ENCODE measurements around the gene CD1D.
"Not testable (repeated sequence)": the region's sequence is repeated elsewhere in the genome, so short reads cannot be mapped to it uniquely, and the experiment has no call there.

Gene CD1D

DNA sequence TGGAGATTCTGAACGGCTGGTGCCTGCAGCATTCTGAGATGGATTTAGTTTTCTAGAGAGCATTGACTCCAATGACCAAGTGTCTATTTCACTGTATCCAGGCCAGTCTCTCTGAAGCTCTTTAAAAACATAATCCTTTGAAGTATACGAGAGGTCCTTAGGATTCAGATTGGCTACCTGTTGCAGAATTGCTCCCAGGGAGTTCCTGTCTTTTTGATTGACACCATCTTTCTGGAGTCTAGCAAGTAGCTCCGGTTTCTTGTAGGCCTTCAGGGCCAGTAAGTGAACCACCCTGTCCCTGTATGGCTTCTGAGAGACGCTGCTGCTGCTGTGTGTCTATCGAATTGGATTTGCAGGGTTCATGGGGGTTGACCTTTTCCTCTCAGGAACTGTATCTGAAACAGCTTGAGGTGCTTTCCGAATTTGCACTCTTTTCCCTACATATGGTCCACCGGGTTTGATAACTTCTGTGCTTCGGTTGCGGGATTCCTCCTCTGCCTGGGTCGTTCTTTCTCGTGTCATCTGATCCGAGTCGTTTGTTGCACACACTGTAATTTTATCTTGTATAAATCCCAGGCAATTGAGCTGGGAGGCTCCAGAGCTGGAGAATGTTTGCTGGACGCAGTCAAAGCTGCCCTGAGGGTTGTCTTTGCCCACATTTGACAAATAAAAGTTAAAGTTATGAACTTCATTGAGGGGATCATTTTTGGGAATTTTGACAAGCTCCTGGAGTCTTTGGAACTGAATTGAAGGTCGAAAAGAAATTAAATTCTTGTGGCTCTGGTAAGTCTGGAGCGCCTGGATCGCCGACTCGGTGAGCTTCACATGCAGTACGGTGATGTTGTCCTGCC, 3.6 kb upstream of the CD1D start:
- not testable (repeated sequence) for DNase-seq

DNA sequence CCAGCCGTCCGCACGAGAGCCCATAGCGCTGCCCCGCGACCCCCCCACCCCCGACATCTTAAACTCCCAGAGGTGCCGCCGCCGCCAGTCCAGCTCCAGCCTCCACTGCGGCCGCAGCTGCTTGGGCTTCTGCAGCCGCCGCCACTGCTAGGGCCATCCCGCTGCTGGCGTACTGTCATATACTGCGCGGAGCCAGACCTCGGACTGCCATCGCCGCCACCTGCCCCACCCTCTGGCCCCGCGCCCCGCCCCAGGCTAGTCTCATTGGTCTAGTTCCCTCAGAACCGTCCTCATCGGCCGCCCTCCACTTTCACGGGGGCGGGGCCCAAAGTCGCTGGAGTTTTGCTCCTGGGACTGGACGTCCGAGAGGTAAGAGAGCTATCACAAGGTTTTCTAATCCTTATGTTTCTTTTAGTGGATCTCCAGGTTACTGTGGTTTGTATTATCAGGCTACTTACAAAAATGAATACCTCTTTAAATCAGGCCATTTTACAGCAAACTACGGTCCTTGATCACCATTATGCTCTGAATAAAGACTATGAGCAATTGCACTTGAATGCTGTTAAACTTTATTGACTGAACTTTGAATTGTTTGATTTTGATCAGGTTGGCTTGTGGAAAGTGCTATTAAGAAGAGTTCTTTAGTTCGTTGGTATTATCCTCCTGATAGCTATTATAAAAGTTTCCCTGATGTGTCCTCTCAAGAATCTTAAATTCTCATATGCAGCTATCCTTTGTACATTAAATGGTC, 2.8 kb upstream of the CD1D start:
- no peak for DNase-seq

DNA sequence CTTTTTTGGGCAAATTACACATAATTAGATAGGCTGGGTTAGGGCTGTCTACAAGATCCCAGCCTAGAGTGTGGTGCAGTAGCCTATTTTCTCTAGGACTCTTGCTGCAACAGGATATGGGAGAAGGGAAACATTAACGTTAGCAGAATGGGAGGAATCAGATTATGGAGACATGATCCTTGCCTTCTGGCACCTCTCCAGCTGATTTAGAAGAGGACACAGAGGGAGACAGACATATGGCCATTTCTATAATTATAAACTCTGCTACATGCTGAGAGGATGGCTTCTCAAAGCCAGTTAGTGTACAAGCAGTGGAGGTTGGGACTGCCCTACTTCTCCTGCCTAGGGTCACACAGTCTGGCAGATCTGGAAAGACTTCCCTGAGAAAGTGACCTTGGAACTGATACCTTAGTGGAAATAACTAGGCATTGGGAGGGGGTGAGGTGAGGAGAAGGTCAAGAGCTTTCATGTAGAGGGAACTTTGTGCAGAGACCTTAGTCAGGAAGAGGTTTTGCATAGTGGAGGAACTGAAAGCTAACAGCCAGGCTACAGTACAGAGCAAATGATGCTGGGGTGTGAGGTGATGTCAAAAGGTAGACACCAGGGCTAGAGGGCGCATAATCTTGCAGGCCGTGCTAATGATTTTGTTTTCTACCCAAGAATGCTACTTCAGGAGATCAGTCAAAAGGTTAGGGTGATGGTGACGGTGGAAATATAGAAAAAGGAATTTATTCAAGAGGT, 1.2 kb upstream of the CD1D start:
- DNase-seq: no peak

DNA sequence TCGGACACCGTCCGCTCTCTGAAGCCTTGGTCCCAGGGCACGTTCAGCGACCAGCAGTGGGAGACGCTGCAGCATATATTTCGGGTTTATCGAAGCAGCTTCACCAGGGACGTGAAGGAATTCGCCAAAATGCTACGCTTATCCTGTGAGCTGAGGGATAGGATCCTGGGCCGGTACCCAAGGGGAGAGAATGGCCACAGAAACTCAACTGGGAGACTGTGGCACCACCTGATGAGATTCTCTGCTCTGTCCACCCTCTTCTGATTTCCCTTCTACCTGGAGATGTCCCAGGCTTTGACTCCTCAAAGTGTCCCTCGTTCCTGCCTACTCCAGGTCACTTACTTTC, 855 bp downstream of the CD1D start:
- DNase-seq: no peak

DNA sequence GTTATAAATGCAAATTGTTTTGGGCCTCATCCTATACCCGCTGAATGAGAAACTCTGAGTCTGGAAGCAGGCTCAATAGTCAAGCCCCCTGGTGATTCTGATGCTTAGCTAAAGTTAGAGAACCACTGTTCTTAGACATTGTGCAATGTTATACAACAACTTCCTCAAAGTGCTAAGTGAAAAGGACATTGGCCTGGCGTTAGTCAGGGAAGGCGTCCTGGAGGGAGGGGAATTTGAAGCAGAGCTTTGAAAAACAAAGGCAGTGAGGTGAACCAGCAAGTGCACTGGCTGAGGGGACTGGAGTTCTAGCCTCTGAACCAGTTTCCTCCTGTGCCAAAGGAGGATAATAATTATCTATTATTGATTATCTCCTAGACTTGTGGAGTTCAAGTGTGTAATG, 5.1 kb downstream of the CD1D start:
- DNase-seq: no peak

DNA sequence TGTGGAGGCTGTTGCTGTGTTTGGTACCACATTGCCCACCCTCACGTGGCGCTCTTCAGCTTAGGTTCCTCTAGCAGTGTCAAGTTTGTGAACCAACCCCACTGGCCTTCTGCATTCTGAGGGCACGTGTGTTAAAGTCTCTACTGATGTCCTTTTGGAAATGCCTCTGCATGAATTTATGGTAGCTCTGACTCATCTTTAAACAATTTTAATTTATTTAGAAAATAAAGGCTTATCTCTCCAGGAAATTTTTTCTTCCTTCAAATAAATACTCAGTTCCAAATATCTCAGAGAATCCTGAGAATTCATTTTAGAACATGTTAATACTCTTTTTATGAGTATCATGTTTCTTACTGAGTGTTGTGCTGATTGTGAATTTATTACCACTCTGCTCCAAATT, 5.5 kb downstream of the CD1D start:
- no peak for DNase-seq

DNA sequence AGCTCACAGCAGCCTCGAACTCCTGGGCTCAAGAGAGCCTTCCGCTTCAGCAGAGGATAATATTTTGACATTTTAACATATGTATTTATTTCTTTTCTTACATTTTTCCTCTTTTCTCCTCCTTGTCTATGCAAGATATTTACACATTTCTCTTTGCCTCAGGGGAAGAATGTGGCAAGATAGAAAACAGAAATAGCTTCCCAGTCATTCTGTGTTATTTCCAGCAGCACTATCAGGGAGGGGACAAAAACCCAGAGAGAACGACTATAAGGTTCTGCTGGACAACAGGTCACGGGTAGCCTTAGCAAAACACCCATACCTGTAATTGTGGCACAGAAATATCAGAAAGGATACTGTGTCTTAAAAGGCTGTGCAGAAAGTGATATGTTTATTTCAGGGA, 7.9 kb downstream of the CD1D start:
- DNase-seq: no peak

DNA sequence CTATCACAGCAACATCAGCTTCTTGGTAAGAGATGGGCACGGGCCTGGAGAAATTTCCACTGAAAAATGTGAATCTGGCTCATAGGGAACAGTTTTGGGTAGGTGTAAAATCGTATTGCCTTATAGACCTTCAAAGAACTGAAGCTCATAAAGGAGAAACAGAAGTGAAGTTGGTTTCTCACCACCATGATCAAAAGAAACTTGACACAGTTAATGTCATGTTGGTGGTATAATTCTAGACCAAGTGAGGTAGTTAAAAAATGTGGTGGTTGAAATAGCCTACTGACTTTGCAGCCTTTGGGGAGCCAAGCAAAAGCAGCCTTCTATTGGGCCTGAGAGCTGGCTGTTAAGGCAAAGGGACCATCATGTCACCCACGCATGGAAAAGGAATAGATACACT, 8.9 kb downstream of the CD1D start:
- DNase-seq: no peak

DNA sequence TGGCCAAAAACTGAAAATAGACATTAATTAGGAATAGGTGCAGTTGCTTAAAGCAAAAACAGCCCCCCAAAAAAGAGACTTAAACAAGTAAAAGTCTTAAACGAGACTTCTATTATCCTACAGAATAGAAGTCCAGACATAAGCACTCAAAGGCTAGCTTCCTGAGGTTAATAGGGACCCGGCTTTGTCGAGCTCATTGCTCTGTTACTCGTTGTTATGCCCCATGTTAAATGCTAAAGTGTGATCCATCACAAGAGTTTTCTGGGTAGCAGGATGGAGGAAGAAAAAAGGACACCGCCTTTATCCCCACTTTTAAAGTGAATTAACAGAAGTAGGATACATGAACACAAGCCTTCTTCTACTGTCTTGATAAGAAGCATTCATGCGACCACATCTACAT, 10.6 kb downstream of the CD1D start:
- DNase-seq: no peak

DNA sequence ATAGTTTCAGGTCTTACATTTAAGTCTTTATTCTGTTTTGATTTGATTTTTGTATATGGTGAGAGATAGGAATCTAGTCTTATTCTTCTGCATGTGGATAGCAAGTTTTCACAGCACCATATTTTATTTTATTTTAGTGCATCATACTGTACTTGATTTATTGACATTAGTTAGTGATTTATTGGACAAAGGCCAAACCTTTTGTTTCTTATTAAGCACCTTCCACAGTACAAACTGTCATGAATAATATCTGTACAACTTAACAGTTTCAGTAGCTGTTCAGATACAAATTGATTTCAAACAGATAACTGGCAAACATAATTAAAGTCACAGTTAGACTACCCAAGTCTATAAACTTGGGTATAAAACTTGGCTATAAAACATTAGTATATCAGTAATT, 15.8 kb downstream of the CD1D start:
- DNase-seq: no peak

DNA sequence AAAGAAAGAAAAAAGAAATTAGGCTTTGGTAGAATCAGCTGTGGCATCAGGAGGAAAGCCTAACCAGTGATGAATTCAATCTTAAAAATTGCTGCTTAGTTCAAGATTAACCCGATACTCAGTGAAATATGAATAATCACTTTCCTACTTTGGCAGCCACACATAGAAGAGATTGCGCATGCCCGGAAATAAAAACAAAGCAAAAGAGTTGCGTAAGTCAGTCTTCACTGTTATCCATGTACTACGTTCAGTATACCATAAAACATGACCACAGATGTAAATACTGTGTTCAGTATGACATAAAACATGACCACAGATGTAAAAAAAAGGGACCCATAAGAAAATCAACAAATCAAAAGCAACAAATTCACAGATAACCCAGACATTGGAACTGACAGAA, 19.2 kb downstream of the CD1D start:
- no peak for DNase-seq

DNA sequence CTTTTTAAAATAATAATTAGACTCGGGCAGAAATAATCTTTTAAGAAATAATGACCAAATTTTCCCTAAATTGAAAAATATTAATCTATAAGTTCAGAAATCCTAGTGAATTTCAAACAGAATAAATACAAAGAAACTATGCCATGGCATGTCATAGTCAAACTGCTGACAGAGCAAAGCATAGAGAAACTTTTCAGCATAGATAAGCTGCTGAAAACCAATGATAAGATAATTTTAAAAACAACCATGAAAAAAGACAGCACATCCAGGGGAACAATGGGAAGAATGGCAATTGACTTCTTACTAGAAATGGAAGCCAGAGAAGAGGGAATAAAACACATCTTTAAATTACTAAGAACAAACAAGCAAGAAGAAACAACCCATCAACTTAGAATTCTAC, 19.8 kb downstream of the CD1D start:
- DNase-seq: no peak

DNA sequence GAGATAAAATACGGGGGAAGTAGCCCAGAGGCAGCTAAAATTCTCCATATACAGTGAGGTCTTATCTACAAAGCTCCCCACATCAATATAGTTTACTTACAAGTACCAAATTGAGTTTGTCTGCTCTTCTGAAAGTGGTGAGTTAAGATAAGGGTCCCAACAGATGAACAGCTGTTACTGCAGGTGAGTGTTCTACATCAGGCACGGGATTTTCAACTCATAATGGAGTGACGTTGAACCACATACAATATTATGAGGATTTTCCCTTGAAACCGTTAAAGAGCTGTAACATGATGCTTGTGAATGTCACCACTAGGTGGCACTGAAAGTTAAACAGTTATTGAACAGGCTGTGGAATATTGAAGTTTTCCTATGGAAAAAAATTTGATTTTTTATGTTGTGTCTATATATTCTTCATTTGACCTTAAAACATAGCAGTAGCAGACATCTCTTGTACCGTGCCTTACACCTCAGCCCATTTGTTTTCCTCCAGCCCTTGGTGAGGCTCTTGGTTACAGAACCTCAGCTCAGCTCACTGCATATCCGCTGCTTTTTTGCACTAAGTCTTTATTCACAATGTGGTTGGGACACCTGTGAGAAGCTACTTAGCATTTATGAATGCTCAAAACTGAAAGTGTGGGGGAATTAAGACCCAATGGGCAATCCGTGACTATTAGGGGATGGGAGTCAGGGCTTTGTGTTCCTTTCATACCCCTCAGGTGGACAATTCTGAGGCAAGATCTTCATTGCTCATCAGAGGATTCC, 23.2 kb downstream of the CD1D start:
- peak; percentile 51 for DNase-seq

DNA sequence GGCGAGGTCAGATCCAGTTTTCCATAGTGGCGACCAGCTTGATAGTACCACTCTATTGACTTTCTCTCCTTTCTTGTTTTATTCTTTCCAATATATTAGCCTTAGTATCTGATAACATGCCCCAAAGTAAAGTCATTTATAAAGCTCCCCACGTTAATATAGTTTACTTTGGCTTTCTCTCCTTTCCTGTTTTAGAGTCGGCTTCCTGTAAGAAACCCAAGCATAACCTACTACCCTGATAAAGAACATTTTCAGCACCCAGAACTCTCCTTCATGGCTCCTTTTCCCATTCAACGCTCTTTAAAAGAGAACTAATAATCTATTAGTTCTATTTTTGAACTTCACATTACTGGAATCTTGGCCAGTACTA, 23.7 kb downstream of the CD1D start:
- DNase-seq: no peak

DNA sequence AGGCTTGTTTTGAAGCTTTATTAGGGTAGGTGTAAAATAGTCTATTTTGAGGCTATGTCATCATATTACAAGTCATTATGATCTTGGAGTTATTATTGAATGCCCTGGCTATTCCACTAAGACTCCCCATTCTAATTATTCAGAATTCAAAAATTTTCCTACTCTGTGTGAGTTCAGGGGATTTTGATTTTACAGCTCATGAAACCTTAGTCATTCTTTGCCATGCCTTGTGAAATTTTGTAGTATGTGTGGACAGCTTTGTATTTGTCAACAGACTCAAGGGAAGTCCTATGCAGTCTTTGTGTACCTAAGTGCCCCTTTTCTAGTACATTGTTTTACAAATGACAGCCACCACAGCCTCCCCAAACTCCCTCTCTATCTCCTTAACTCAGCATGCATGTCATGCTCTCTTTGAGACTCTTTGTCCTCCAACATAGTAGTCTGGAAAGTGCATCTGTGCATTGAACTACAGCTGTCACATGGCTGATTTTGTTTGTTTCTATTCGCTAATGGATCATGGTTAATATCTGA, 28.0 kb downstream of the CD1D start:
- DNase-seq: no peak

DNA sequence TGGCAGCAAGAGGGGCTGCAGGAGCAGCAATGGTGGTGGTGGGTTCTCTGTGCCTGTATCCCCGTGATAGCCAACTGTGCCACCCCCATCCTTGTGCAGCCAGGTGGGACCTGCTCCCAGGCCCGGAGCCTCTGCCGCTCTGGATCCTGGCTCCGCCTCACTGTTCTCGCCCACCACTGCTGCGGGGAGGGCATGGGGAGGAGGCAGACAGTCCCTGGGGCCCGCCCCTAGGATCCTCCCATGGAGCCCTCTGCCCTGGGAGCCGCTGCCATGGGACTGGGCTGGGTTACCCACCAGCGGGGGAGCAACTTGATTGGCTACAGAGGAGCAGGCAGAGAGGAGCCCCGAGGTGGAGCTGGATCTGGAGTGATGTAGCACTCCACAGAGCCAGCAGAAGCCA, 31.6 kb downstream of the CD1D start:
- no peak for DNase-seq

DNA sequence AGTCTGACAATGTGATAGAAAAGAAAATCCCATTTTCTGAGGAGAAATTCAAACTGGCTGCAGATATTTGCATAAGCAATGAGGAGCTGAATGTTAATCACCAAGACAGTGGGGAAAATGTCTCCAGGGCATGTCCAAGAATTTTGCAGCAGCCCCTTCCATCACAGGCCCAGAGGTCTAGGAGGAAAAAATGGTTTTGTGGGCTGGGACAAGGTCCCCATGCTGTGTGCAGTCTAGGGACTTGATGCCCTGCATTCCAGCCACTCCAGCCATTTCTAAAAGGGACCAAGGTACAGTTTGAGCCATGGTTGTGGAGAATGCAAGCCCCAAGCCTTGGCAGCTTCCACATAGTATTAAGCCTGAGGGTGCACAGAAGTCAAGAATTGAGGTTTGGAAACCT, 42.8 kb downstream of the CD1D start:
- not testable (repeated sequence) for DNase-seq

DNA sequence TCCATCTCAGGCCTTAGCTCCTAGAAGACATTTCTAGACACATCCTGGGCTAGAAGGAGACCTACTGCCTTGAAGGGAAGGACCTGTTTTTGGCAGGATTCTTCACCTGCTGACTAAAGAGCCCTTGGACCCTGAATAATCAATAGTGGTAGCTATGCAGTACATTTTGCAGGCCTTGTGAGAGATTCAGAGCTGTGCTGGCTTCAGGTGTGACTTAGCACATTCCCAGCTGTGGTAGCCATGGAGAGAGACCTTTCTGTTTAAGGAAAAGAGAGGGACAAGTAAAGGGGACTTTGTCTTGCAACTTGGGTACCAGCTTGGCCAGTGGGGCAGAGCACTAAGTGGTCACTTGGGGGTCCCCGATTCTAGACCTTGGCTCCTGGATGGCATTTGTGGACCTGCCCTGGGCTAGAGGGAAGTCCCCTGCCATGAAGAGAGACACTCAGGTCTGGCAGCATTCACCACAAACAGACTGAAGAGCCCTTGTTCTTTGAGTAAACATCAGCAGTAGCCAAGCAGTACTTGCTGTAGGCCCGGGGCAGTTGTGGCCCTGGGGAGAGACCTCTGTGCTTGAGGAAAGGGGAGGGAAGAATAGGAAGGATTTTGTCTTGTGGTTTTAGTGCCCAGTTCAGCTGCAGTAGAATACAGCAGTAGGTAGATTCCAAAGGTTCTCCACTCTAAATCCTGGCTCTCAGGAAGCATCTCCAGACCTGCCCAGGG, 47.4 kb downstream of the CD1D start:
- DNase-seq: no peak
